Inflammatory macrophage (primary cell): ENCODE results near the gene PRKCE.

ENCODE experiments used
- DNase-seq, 2 donors: peaks; one replicate each; pipeline ENCODE4 v3.0.0-alpha.2; 2020 to 2022

Gene PRKCE

DNA sequence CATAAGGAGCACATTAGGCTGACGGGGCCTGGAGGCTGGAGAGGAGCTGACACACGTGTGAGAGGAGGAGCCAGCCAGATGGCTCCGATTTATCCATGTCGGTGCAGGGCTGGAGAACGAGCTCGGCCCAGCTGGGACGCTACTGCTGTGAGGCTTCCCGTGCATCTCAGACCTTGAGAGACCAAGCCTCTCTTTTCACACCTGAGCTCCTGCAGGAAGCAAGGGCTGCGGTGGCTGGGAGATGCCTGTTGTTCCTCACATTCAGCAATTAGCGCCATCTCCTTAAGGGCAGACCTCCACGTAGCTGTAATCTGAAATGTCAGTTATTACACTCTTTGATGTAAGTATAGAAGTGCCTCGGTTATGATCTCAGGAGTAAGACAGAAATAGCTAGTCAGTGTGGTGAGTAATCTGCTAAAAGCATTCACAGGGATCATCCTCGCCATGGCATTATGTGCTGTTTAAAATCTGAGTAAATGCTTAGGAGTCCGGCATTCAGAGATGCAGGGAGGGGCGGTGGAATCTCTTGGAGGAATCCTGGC is 107.9 kb downstream of the PRKCE start:
- DNase-seq, result no peak

DNA sequence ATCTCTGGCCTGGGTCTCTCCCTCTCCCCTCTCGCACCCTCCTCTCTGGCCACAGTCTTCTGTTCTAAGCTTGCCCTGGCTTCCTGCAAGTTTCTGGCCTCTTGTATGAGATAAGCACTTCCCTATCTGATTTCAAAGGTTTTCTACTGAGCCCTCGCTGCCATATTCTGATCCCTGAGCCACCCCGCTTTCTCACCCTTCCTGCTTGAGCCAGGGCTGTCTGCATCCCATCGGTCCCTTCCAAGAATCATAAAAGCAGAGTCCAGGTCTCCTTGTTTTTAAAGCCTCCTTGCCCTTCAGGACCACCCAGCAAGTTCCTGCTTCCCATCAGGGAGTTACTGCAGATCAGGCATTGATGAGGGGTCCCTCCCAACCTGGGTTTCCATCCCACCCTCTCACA is 110.2 kb downstream of the PRKCE start:
- no peak for DNase-seq

GRCh38 chr2:45763255-45763654 is 111.8 kb downstream of the PRKCE start:
- no peak for DNase-seq

- no peak for DNase-seq
These were observed 112.3 kb downstream of the PRKCE start for GRCh38 chr2:45763797-45764196.

DNA sequence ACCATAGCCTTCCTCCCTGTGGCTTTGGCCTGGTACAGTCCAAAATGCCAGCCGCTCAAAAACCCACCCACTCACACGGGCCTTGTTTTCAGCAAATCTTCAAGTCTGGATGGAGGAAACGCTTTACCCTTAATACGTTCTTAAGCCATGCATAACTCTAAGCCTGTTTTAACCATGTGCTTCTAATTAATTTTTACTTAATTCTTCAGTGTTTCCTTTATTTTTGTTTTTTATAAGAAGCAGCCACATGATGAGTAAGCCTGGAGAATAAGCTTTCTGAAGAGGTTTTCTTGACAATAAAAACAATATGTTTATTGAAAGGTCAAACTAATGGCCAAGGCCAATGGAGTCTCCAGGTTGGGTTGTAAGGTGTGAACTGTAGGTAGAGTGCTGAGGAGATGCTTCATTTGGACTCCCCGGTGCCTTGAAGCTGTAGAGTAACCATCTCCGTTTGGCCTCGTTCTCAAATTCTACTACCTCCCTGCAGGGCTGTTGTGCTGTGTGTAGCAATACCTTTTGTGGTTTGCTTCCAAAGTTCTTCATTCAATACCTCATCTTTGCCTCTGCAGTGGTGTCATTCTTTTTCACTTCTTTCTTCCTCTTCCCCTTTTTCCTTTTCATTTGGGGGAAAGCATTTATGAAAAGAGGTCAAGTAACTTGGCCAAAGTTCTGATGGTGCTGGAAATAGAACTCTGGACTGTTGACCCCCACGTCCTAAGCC is 113.7 kb downstream of the PRKCE start:
- DNase-seq, result peak; percentile 70 to 88

- DNase-seq, result peak; percentile 63 to 65
These were observed 114.3 kb downstream of the PRKCE start for GRCh38 chr2:45765728-45766254.

DNA sequence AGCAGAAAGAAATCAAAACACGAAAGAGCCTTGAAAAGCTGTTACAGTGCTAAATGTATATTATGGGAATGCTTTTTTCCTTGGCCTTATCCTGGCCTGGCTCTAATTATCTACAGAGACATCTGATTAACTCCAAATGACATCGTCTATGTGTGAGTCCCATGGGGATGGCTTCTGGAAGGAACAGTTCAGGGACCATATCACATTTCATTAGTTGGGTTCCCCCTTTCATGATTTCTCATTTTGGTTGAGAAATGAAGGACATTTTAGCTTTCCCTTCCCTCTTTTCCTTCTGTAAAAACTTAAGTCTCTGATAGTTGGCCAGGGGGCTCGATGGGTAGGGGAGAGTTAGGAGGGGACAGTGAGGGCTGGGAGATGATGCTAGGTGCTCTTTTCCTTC is 116.7 kb downstream of the PRKCE start:
- DNase-seq, result peak; percentile 21 to 34

- peak in 1 of 2 donors; percentile 37 for DNase-seq
These were observed 117.6 kb downstream of the PRKCE start for GRCh38 chr2:45769056-45769455.

DNA sequence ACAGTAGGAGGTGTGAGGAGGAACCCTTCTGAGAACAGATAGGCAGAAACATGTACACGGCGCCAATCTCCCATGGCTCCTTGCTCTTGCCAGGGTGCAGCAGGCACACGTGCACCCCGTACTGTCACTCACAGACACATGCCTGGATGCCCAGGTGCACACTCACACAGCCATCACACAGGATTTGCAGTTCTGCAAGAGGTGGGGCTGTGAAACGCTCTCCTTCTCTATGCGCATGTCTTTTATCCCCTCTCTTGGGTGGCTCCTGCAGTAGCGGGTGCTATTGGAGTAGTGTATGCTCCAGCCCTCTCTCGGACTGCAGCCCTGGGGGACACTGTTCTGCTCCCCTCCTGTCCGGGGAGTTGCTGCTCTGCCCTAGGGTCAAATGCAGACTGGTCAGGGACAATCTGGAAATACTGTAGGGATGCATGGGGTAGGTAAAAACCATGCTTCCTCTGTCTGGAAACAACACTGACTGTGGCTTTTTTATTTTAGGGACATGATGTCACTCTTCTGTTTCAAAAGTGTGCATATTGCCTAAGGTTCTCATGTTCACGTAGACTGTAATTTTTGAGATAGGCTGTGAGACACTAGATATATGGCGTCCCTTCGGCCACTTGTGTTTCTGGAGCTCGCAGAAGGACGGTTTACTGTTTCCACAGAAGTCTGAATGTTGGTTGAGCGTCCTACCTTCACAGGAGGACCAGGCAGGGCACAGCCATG is 118.5 kb downstream of the PRKCE start:
- peak; percentile 72 to 84 for DNase-seq

- DNase-seq, result no peak
These were observed 119.3 kb downstream of the PRKCE start for GRCh38 chr2:45770811-45771210.

DNA sequence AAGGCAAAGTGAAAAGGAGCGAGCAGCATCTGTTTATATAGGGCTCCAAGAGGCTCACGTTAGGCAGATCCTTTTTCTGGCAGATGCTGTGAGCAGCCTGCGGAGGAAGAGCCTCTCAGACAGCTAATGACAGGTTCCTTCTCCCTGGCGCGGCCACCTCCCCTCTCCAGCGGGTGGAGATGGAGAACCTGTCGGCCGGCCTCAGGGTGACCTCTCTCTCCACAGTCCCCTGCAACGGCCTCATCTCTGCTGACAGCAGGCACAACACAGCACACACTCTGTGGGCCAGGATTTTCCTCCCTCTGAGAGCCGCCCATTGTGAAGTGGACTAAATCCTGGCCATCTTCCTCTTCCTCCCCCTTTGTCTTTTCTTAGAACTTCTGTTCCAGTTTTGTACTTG is 119.8 kb downstream of the PRKCE start:
- DNase-seq, result peak; percentile 62 to 66

DNA sequence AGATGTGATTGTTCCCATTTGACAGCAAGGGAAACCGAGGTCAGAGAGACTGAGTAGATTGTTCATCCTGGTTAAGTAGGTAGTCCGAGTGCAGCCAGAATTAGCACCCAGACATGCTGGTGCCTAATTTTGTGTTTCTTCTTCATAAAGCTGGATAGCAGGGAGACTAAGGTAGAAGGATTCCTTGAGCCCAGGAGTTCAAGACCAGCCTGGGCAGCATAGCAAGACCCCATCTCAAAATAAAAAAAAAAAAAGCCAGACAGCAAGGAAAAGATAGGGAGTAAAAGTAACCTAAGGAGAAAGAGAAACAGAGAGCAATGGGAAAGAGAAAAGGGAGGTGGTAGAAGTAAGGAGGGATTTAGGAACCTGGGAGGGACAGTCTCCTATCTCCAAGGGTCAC is 120.6 kb downstream of the PRKCE start:
- DNase-seq, result no peak

DNA sequence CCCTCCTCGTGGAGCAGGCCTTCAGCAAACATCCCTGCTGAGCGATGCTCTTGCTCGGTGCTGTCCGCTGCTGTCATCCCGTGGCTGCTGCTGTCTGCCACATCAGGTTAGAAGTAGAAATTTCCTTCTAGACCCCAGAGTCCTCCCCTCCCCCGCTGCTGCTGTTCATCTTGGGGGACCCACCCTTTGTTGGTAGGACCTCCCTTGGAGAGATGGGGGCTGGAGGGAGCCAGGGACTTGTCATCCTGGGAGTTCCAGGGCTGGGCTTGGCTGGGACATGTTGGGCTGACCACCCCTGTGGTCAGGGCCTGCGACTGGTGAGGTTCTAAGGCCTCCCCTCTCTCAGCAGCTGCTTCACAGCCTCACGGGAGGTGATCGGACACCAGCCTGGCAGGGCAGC is 122.4 kb downstream of the PRKCE start:
- no peak for DNase-seq

- DNase-seq, result no peak
These were observed 123.3 kb downstream of the PRKCE start for GRCh38 chr2:45774688-45775244.

DNA sequence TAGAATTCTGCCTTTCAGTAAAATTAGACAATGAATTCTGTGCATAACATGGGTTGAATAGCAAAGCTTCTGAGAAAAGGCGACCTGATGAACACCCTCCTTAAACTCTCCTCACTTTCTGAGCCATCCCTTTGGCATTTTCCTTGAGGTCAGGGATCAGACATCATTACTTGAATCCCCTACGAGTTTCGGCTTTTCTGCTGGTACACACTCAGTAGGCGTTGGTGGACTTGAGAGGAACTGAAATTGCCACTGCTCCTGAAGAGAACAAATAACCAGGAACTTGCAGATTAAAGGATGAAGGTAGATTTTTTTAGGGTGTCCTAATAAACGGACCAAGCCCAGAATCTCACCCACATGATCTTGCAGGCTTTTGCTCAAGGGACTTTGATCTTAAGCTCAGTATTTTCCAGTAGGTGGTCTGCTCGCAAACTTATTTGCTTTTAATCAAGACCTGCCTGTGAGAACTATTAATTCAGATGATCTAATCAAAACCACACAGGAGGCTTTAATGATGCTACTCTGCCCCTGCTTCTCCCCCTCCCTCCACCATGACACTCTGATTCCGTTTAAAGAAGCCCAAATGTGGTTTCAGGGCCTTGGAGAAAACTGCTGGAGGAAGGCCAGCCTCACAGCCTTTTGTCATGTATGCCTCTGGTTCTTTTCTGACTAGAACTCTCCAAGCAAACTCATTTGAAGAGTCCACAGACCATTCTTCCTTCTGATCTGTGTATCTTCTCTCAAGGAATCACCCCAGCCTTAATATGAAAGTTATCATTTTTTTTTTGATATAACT is 124.9 kb downstream of the PRKCE start:
- peak; percentile 39 to 54 for DNase-seq

- DNase-seq, result no peak
These were observed 126.7 kb downstream of the PRKCE start for GRCh38 chr2:45777996-45778719.

- peak; percentile 79 to 82 for DNase-seq
These were observed 127.3 kb downstream of the PRKCE start for GRCh38 chr2:45778720-45779171.

- DNase-seq, result peak in 1 of 2 donors; percentile 36
These were observed 129.3 kb downstream of the PRKCE start for GRCh38 chr2:45780541-45781463.

DNA sequence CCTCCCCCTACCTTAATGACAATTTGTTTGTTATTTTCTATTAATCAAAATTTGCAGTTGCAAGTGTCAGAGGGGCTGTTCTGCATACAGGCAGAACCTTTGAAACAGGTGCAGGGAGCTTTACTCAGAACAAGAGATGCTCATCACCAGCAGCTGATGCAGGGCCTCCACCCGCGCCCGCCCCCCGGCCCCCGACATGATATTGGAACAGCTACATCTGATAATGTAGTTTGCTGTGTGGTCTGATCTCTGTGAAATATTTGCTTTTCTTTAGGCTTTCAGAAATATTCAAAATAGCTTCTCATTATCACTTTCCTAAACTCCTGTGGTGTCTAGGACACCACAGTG is 130.0 kb downstream of the PRKCE start:
- DNase-seq, result no peak

- no peak for DNase-seq
These were observed 131.0 kb downstream of the PRKCE start for GRCh38 chr2:45782436-45782835.

DNA sequence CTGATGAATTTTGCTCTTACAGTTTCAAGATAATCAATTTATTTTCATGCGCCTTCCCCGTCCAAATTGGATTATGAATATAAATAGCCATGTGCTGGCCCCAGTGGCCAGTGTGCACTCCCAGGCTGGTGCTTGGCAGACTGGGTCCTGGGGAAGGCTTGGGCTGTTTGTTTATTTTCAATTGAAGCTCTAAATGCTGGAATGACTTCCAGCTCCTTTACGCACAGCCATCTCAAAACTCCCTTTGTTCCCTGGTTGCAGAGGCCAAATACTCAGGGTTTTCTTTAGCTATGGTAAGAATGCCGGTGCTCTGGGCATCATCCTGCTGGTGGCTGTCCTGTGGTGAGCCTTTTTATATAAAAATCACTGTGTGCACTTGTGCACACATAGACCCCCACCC is 131.5 kb downstream of the PRKCE start:
- no peak for DNase-seq
